NT2/D1 (cell line): ENCODE results near the gene GNAL.
"Not testable (repeated sequence)": the region's sequence is repeated elsewhere in the genome, so short reads cannot be mapped to it uniquely, and the experiment has no call there.

ENCODE experiments used
- DNase-seq: peaks from one replicate; pipeline ENCODE4 v3.0.0-alpha.2; 2011; ENCODE audit warnings: low read depth, low spot score
- H3K27me3 ChIP-seq: 2 replicates; pipeline ENCODE4 v1.6.0; 2011; ENCODE audit warnings: mild to moderate bottlenecking; ENCODE audit not compliant: insufficient read length, insufficient read depth
- H3K36me3 ChIP-seq: 2 replicates; pipeline ENCODE4 v1.6.1; 2011; ENCODE audit warnings: mild to moderate bottlenecking, low read length, mixed read lengths; ENCODE audit not compliant: insufficient read depth, insufficient read length
- H3K4me1 ChIP-seq: 2 replicates; pipeline ENCODE4 v1.5.1; 2011; ENCODE audit not compliant: insufficient read depth, insufficient read length
- H3K4me3 ChIP-seq: 2 replicates; pipeline ENCODE4 v1.5.1; 2011; ENCODE audit warnings: low read depth; ENCODE audit not compliant: insufficient read length
- H3K9ac ChIP-seq: 2 replicates; pipeline ENCODE4 v1.6.0; 2011; ENCODE audit warnings: low read depth; ENCODE audit not compliant: insufficient read length
- H3K9me3 ChIP-seq: 2 replicates; pipeline ENCODE4 v1.5.1; 2011; ENCODE audit warnings: mild to moderate bottlenecking, low read length; ENCODE audit not compliant: insufficient read depth
- SUZ12 ChIP-seq: IDR thresholded peaks from 2 replicates; pipeline ENCODE4 v1.6.1; 2011; ENCODE audit not compliant: insufficient read length, insufficient read depth; ENCODE audit errors: extremely low read depth
- YY1 ChIP-seq: IDR thresholded peaks from 2 replicates; pipeline ENCODE4 v1.6.1; 2011; ENCODE audit not compliant: insufficient read length, insufficient read depth
- ZNF274 ChIP-seq: IDR thresholded peaks from 2 replicates; pipeline ENCODE4 v1.6.1; 2011; ENCODE audit warnings: mild to moderate bottlenecking, low read depth, low read length

Gene GNAL

GRCh38 chr18:11700876-11701275 is 11.8 kb downstream of the GNAL start:
- TF ChIP-seq YY1 (no peak), SUZ12 (no peak), ZNF274 (no peak)
- Histone ChIP-seq H3K27me3 (no peaks in the 10 kb centered on the region), H3K9me3 (no peaks in the 10 kb centered on the region), H3K4me3 (no peak overlapping the region), H3K9ac (no peak overlapping the region), H3K36me3 (no peaks in the 10 kb centered on the region), H3K4me1 (no peaks in the 10 kb centered on the region)
- DNase-seq: no peak

GRCh38 chr18:11710578-11710977 is 21.5 kb downstream of the GNAL start:
- no peaks in the 10 kb centered on the region for H3K36me3 ChIP-seq
- H3K9ac ChIP-seq: no peak overlapping the region
- no peak for DNase-seq
- H3K27me3 ChIP-seq: no peaks in the 10 kb centered on the region
- H3K4me1 ChIP-seq: no peaks in the 10 kb centered on the region
- no peak overlapping the region for H3K4me3 ChIP-seq
- H3K9me3 ChIP-seq: no peaks in the 10 kb centered on the region; the same call in 1 of the 2 replicates
- TF ChIP-seq ZNF274 (no peak), YY1 (no peak), SUZ12 (no peak)

- peaks cover 10% of the 10 kb centered on the region; the same call in 1 of the 2 replicates for H3K9me3 ChIP-seq
- no peak overlapping the region for H3K4me3 ChIP-seq
- H3K27me3 ChIP-seq: no peaks in the 10 kb centered on the region
- DNase-seq: no peak
- H3K4me1 ChIP-seq: no peaks in the 10 kb centered on the region
- H3K36me3 ChIP-seq: no peaks in the 10 kb centered on the region
- TF ChIP-seq ZNF274 (no peak), SUZ12 (no peak), YY1 (no peak)
- no peak overlapping the region for H3K9ac ChIP-seq
Observed at GRCh38 chr18:11713756-11714155, 24.7 kb downstream of the GNAL start.

GRCh38 chr18:11714244-11714918 is 25.3 kb downstream of the GNAL start:
- DNase-seq: no peak
- Histone ChIP-seq H3K9ac (no peak overlapping the region), H3K27me3 (no peaks in the 10 kb centered on the region), H3K4me3 (no peak overlapping the region), H3K9me3 (peaks cover 10% of the 10 kb centered on the region; the same call in 1 of the 2 replicates), H3K4me1 (no peaks in the 10 kb centered on the region), H3K36me3 (no peaks in the 10 kb centered on the region)
- TF ChIP-seq SUZ12 (no peak), ZNF274 (no peak), YY1 (no peak)

- not testable (repeated sequence) for H3K27me3 ChIP-seq, H3K36me3 ChIP-seq, H3K4me1 ChIP-seq, DNase-seq, H3K4me3 ChIP-seq, H3K9ac ChIP-seq
- peaks cover 10% of the 10 kb centered on the region; the same call in 1 of the 2 replicates for H3K9me3 ChIP-seq
Observed at GRCh38 chr18:11716767-11717315, 27.8 kb downstream of the GNAL start.

- no peak overlapping the region for H3K9ac ChIP-seq
- no peaks in the 10 kb centered on the region for H3K27me3 ChIP-seq
- H3K4me3 ChIP-seq: no peak overlapping the region
- H3K36me3 ChIP-seq: no peaks in the 10 kb centered on the region
- no peak for TF ChIP-seq SUZ12
- TF ChIP-seq ZNF274: no peak
- TF ChIP-seq YY1: no peak
- H3K9me3 ChIP-seq: peaks cover 10% of the 10 kb centered on the region; the same call in 1 of the 2 replicates
- H3K4me1 ChIP-seq: no peaks in the 10 kb centered on the region
- no peak for DNase-seq
Observed at GRCh38 chr18:11719050-11719449, 30.0 kb downstream of the GNAL start.

DNA sequence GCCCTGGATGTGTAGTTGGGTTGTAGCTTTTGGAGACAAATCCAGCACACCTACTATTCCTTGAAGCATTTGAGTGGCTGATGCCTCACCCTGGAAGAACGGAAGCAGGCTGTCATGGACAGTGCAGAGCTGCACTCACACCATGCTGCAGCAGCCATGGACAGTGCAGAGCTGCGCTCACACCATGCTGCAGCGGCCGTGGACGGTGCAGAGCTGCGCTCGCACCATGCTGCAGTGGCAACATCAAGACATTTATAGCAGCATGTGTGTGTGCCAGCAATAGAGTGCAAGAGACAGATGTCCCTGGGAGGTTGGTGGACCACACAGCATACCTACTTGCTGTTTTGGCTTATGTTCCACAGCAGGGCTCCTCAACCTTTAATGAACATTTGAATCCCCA is 30.6 kb downstream of the GNAL start:
- Histone ChIP-seq H3K9ac (no peak overlapping the region), H3K4me1 (peaks cover 2% of the 10 kb centered on the region), H3K4me3 (no peak overlapping the region), H3K36me3 (no peaks in the 10 kb centered on the region), H3K27me3 (no peaks in the 10 kb centered on the region), H3K9me3 (peaks cover 10% of the 10 kb centered on the region; the same call in 1 of the 2 replicates)
- TF ChIP-seq ZNF274 (no peak), SUZ12 (no peak), YY1 (no peak)
- no peak for DNase-seq
